NB4 (cell line): ENCODE results near the gene MMRN1.

ENCODE experiments used
- DNase-seq: peaks from one replicate; pipeline ENCODE4 v3.0.0; 2010; ENCODE audit warnings: low read depth
- H3K4me3 ChIP-seq: one replicate; pipeline ENCODE4 v1.5.1; 2011; ENCODE audit warnings: mild to moderate bottlenecking, low read depth, low read length, moderate library complexity
- MYC ChIP-seq: IDR thresholded peaks from 2 replicates; pipeline ENCODE4 v1.6.1; 2011; ENCODE audit warnings: low read depth, low read length
- POLR2A ChIP-seq: IDR thresholded peaks from 2 replicates; pipeline ENCODE4 v1.6.1; 2011; ENCODE audit warnings: mild to moderate bottlenecking; ENCODE audit not compliant: insufficient read length; ENCODE audit errors: extremely low read depth
- TF ChIP-seq, protein P1 (sequence below): IDR thresholded peaks from 2 replicates; pipeline ENCODE4 v1.6.1; 2011; ENCODE audit warnings: low read depth, low read length
- TF ChIP-seq, protein P2 (sequence below): IDR thresholded peaks from one replicate; pipeline ENCODE4 v1.5.1; 2012; ENCODE audit warnings: low read depth, low read length

Gene MMRN1

DNA sequence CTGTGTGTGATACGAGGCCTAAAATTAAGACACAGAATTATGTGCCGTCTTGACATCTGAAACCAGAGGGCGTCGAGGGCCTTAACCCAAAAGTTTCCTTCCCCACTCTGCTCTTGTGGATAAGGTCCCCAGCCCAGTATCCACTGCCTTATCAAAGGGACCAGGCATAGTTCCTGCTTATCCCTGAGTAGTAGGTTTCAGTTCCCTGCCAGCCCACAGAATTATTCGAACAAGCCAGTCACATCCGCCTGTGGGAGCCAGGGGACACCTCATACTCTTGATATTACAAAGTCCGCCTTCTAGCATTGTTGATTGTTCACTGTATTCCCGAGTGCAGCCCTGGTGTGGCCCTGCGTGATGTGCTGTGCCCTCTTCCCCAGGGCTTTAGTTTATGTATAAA, 5.4 kb upstream of the MMRN1 start:
- no peak overlapping the region for H3K4me3 ChIP-seq
- DNase-seq: no peak
- no peak for TF ChIP-seq POLR2A
- no peak for TF ChIP-seq MYC
- TF ChIP-seq, protein P1, sequence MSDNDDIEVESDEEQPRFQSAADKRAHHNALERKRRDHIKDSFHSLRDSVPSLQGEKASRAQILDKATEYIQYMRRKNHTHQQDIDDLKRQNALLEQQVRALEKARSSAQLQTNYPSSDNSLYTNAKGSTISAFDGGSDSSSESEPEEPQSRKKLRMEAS: no peak
- TF ChIP-seq, protein P2, sequence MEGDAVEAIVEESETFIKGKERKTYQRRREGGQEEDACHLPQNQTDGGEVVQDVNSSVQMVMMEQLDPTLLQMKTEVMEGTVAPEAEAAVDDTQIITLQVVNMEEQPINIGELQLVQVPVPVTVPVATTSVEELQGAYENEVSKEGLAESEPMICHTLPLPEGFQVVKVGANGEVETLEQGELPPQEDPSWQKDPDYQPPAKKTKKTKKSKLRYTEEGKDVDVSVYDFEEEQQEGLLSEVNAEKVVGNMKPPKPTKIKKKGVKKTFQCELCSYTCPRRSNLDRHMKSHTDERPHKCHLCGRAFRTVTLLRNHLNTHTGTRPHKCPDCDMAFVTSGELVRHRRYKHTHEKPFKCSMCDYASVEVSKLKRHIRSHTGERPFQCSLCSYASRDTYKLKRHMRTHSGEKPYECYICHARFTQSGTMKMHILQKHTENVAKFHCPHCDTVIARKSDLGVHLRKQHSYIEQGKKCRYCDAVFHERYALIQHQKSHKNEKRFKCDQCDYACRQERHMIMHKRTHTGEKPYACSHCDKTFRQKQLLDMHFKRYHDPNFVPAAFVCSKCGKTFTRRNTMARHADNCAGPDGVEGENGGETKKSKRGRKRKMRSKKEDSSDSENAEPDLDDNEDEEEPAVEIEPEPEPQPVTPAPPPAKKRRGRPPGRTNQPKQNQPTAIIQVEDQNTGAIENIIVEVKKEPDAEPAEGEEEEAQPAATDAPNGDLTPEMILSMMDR: no peak

DNA sequence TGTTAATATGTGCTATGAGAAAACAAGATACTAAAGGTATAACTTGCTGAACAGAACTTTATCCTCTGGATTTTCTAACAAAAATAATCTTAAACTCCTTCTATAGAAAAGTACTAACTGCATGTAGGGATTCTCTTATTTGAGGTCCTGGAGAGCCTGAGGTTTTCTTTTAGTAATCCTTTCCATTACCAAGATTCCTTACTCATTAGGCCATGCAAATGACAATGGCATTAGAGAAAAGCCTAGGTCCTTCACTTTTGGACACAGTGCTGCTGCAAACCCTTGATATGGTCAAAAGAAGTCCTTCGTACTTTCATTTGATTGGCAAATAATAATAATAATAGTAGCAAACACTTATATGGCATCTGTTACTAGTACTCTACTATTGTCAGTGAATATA, 3.2 kb downstream of the MMRN1 start:
- no peak overlapping the region for H3K4me3 ChIP-seq
- DNase-seq: no peak
- TF ChIP-seq, protein P2: no peak
- TF ChIP-seq, protein P1: no peak
- TF ChIP-seq MYC (no peak), POLR2A (no peak)

DNA sequence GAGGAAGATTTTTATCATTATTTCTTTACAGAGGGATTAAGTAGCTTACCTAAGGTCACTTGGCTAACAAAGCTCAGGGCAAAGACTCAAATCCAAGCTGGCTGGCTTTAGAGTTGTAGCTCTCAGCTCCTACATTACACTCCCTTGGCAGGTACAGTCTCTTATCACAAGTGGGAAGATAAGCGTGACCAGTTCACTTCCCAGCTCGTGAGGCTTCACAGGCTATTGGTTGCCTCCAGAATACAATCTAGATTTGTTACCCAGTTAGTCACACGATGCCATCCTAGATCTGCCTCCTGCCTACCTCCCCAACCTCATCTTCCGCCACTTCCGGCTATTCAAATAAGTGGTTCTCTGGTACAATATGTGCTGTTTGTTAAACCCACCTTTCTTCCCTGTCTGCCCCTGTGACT, 3.7 kb downstream of the MMRN1 start:
- no peak overlapping the region for H3K4me3 ChIP-seq
- DNase-seq: no peak
- TF ChIP-seq, protein P1: no peak
- TF ChIP-seq, protein P2: no peak
- TF ChIP-seq POLR2A (no peak), MYC (no peak)

DNA sequence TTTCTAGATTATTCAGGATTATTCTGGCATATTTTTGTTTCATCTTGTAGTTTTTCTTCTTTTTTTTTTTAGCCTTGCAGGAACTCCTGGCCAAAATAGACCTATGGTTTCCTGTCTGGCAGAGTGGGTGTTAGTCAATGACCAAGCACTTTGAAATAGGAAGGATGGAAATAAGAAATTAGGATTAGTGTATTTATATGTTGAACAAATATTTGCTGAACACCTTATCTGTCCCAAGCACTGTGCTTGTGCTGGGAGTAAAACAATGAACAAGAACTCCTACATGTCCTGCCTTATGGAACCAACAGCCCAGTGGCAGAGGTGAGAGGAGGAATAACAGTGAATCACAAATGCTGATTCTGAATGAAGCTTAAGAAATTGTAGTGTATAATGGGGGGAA, 4.5 kb downstream of the MMRN1 start:
- H3K4me3 ChIP-seq: no peak overlapping the region
- DNase-seq: no peak
- TF ChIP-seq, protein P1: no peak
- no peak for TF ChIP-seq MYC
- TF ChIP-seq, protein P2: no peak
- TF ChIP-seq POLR2A: no peak

DNA sequence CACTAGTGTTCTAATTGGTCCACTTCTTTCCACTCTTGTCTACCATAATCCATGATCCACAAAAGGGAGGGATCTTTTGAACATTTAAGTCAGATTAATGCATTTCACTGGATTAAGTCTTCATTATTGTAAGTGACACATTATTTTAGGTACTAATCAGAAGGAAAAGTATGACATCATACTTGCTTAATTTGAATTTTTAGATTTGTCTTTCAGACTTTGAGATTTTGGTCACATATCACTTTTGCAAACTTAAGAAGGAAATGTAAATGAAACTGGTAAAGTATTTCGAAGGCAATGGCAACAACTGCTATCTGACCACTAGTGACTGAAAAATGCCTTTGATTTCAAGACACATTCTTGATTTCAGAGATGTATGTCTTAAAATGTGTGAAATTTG, 5.2 kb downstream of the MMRN1 start:
- TF ChIP-seq POLR2A: no peak
- TF ChIP-seq, protein P2: no peak
- no peak for TF ChIP-seq MYC
- TF ChIP-seq, protein P1: no peak
- H3K4me3 ChIP-seq: no peak overlapping the region

More for the DNA sequence above, 5.2 kb downstream of the MMRN1 start:
- no peak for DNase-seq
